Measurements from ENCODE around the gene NCEH1. TPM values are rescaled to one million over a fixed set of nuclear protein-coding genes. Genes with fewer than 3 reads are reported as not detected.

The NCEH1 gene
- total RNA-seq, 4 donors from 2014 or later: 8.3 to 12.4 (median 11.0) TPM

DNA sequence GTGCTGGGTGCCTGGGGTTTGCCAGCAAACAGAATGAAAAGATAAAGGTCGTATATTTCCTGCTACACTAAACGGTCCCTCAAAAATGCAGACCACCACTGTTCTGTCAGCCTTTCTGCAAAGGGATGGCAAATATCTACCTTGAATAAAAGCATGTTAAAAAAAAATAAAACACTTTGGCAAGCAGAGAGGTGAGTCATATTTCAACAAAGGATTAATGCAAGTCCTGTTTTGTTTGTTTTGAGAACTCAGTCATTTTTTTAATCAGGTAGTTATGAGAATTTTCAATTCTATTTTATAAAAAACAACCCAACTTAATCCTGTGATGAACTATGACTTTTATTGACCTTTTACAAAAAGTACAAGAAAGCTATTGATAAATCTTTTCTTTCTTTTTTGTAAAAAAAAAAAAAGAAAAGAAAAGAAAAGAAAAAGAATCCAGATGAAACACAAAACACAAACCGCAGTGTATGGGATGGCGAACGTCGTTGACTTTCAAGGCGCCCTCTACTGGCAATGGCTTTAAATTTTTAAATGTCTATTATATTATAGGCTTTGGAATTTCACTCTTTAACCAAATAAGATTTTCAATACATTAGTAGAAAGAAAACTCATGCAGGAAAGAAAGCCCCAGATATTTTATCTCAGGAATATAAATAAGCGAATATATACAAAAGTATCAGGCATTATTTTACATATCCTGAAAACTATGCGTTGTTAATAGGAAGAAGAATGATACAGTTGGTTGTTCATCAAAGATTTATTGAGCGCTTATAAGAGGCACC lies 87.8 kb downstream of the NCEH1 start:
- H3K4me1 ChIP-seq: peaks cover 0 to 3% of the 10 kb centered on the region in 2 donors
- H3K9me3 ChIP-seq: no peaks in the 10 kb centered on the region
- intact Hi-C loops (cut with DNase I): no loop called here
- no peak overlapping the region for H3K4me3 ChIP-seq (replicated peaks in 1 of 3)
- TF ChIP-seq, protein P1, sequence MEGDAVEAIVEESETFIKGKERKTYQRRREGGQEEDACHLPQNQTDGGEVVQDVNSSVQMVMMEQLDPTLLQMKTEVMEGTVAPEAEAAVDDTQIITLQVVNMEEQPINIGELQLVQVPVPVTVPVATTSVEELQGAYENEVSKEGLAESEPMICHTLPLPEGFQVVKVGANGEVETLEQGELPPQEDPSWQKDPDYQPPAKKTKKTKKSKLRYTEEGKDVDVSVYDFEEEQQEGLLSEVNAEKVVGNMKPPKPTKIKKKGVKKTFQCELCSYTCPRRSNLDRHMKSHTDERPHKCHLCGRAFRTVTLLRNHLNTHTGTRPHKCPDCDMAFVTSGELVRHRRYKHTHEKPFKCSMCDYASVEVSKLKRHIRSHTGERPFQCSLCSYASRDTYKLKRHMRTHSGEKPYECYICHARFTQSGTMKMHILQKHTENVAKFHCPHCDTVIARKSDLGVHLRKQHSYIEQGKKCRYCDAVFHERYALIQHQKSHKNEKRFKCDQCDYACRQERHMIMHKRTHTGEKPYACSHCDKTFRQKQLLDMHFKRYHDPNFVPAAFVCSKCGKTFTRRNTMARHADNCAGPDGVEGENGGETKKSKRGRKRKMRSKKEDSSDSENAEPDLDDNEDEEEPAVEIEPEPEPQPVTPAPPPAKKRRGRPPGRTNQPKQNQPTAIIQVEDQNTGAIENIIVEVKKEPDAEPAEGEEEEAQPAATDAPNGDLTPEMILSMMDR (IDR thresholded peaks at IDR 0.05): peak; percentile 23 to 69 (median 46)
- TF ChIP-seq POLR2A (IDR thresholded peaks at IDR 0.05): no peak
- WGBS, 2 donors: 32 to 35% methylated on average over 10 of the region's 10 CpGs
- H3K27me3 ChIP-seq: no peaks in the 10 kb centered on the region
- DNase-seq: peak; percentile 24 to 29
- H3K27ac ChIP-seq: no peak overlapping the region
- H3K36me3 ChIP-seq: no peaks in the 10 kb centered on the region

DNA sequence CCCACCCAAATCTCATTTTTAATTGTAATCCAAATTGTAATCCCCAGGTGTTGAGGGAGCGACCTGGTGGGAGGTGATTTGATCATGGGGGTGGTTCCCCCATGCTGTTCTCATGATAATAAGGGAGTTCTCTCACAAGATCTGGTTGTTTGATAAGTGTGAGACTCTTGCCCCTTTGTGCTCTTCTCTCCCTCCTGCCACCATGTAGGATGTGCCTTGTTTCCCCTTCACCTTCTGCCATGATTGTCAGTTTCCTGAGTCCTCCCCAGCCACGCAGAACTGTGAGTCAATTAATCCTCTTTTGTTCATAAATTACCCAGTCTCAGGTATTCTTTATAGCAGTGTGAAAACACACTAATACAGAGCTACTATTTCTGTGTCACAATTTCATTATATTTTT lies 88.7 kb downstream of the NCEH1 start:
- Histone ChIP-seq H3K27me3 (no peaks in the 10 kb centered on the region), H3K9me3 (no peaks in the 10 kb centered on the region), H3K36me3 (no peaks in the 10 kb centered on the region), H3K4me1 (peaks cover 0 to 3% of the 10 kb centered on the region in 2 donors), H3K4me3 (replicated peaks in 1 of 3) (no peak overlapping the region), H3K27ac (no peak overlapping the region)
- TF ChIP-seq POLR2A (IDR thresholded peaks at IDR 0.05): no peak
- TF ChIP-seq, protein P1 (IDR thresholded peaks at IDR 0.05): no peak
- 80 to 83% methylated on average over 2 of the region's 2 CpGs for WGBS, 2 donors
- intact Hi-C loops (cut with DNase I): no loop called here
- DNase-seq: no peak

GRCh38 chr3:172617976-172618375 lies 92.9 kb downstream of the NCEH1 start:
- DNase-seq: no peak
- 56 to 86% methylated on average over 3 of the region's 3 CpGs for WGBS, 2 donors
- Histone ChIP-seq H3K9me3 (no peaks in the 10 kb centered on the region), H3K4me3 (replicated peaks in 1 of 3) (no peak overlapping the region), H3K27me3 (no peaks in the 10 kb centered on the region), H3K4me1 (peaks cover 0 to 3% of the 10 kb centered on the region in 2 donors), H3K36me3 (no peaks in the 10 kb centered on the region), H3K27ac (no peak overlapping the region)
- intact Hi-C loops (cut with DNase I): no loop called here
- no peak for TF ChIP-seq POLR2A (IDR thresholded peaks at IDR 0.05)
- TF ChIP-seq, protein P1 (IDR thresholded peaks at IDR 0.05): no peak

- DNase-seq: no peak
- Histone ChIP-seq H3K27me3 (no peaks in the 10 kb centered on the region), H3K4me1 (no peaks in the 10 kb centered on the region), H3K9me3 (no peaks in the 10 kb centered on the region), H3K36me3 (no peaks in the 10 kb centered on the region), H3K27ac (no peak overlapping the region), H3K4me3 (replicated peaks in 1 of 3) (no peak overlapping the region)
- 94 to 96% methylated on average over 6 of the region's 6 CpGs for WGBS, 2 donors
- no peak for TF ChIP-seq POLR2A (IDR thresholded peaks at IDR 0.05)
- TF ChIP-seq, protein P1 (IDR thresholded peaks at IDR 0.05): no peak
- intact Hi-C loops (cut with DNase I): no loop called here
Measured at GRCh38 chr3:172617013-172617706, 93.7 kb downstream of the NCEH1 start.

- no peak for TF ChIP-seq POLR2A (IDR thresholded peaks at IDR 0.05)
- TF ChIP-seq, protein P1 (IDR thresholded peaks at IDR 0.05): no peak
- intact Hi-C loops (cut with DNase I): no loop called here
- H3K4me1 ChIP-seq: no peaks in the 10 kb centered on the region
- no peak overlapping the region for H3K4me3 ChIP-seq (replicated peaks in 1 of 3)
- no peaks in the 10 kb centered on the region for H3K36me3 ChIP-seq
- no peak overlapping the region for H3K27ac ChIP-seq
- no peaks in the 10 kb centered on the region for H3K27me3 ChIP-seq
- 69 to 77% methylated on average over 1 of the region's 1 CpG for WGBS, 2 donors
- H3K9me3 ChIP-seq: no peaks in the 10 kb centered on the region
- no peak for DNase-seq
Measured at GRCh38 chr3:172616031-172616461, 94.8 kb downstream of the NCEH1 start.

Data from thyroid gland (tissue), 4 donors.